ENCODE measurements around the gene TSPAN4. TPM values are rescaled to one million over a fixed set of nuclear protein-coding genes. Genes with fewer than 3 reads are reported as not detected.
A peak's percentile ranks its signal among the peaks of the same experiment; 100 is the strongest.

The TSPAN4 gene
- total RNA-seq, 1 donor from 2014 or later: 175 TPM

GRCh38 chr11:804599-804964 lies 38.1 kb upstream of the TSPAN4 start:
- H3K27me3 Mint-ChIP-seq (ENCODE audit: unreplicated experiment): no peaks in the 10 kb centered on the region
- DNase-seq (ENCODE audit: extremely low spot score, unreplicated experiment): no peak
- peak overlapping the region; percentile 18 for H3K27ac Mint-ChIP-seq (ENCODE audit: unreplicated experiment)
- TF ChIP-seq CTCF (IDR thresholded peaks at IDR 0.05): no peak
- peaks cover 19% of the 10 kb centered on the region for H3K4me1 Mint-ChIP-seq (ENCODE audit: unreplicated experiment)
- H3K4me3 Mint-ChIP-seq (ENCODE audit: unreplicated experiment): peak overlapping the region; percentile 68
- no peaks in the 10 kb centered on the region for H3K36me3 Mint-ChIP-seq (ENCODE audit: unreplicated experiment)
- no peaks in the 10 kb centered on the region for H3K9me3 Mint-ChIP-seq (ENCODE audit: unreplicated experiment)

DNA sequence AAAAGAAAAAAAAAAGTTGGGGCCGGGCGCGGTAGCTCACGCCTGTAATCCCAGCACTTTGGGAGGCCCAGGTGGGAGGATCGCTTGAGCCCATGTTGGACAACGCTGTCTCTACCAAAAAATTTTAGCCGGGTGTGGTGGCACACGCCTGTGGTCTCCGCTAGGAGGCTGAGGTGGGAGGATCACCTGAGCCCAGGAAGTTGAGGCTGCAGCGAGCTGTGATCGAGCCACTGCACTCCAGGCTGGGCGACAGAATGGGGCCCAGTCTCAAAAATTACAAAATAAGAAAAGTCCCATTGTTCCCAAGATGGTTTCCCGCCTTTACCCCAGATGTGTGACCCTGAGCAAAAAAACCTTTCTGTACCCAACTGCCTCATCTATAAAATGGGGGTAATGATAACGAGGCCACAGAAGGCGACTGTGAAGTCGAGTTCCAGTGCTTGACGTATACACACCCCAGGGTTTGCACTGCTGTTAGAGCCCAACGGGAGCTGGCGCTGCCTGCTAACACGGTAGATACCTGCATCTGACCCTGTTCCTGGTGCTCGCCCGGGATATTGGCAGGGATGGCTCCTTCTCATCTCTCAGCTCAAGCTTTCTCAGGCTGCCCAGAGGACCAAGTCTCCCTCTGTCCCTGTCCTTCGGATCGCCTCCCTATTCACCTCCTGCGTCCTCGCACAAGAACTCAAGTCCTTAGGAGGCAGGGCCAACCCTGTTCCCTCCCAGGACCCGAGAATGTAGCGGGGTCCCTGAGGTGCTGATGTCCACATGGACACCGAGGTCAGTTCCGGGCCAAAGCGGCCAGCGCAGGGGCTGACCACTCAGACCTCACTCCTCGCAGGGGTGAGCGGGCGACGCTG lies 34.0 kb upstream of the TSPAN4 start:
- H3K4me1 Mint-ChIP-seq (ENCODE audit: unreplicated experiment): peaks cover 36% of the 10 kb centered on the region
- H3K27me3 Mint-ChIP-seq (ENCODE audit: unreplicated experiment): no peaks in the 10 kb centered on the region
- H3K9me3 Mint-ChIP-seq (ENCODE audit: unreplicated experiment): no peaks in the 10 kb centered on the region
- DNase-seq (ENCODE audit: extremely low spot score, unreplicated experiment): no peak
- no peak for TF ChIP-seq CTCF (IDR thresholded peaks at IDR 0.05)
- H3K4me3 Mint-ChIP-seq (ENCODE audit: unreplicated experiment): peak overlapping the region; percentile 87
- peaks cover 9% of the 10 kb centered on the region for H3K36me3 Mint-ChIP-seq (ENCODE audit: unreplicated experiment)
- H3K27ac Mint-ChIP-seq (ENCODE audit: unreplicated experiment): peak overlapping the region; percentile 99

GRCh38 chr11:809287-810039 lies 33.2 kb upstream of the TSPAN4 start, which contains the start of gene RPLP2:
TSS of gene RPLP2 (plus strand) at chr11:809967. CDS start at chr11:810235, 268 bp downstream.
- H3K27me3 Mint-ChIP-seq (ENCODE audit: unreplicated experiment): no peaks in the 10 kb centered on the region
- H3K27ac Mint-ChIP-seq (ENCODE audit: unreplicated experiment): peak within 1 kb of the TSS; percentile 99
- peak within 1 kb of the TSS; percentile 87 for H3K4me3 Mint-ChIP-seq (ENCODE audit: unreplicated experiment)
- TF ChIP-seq CTCF (IDR thresholded peaks at IDR 0.05): no peak
- DNase-seq (ENCODE audit: extremely low spot score, unreplicated experiment): peak; percentile 98
- peaks cover 11% of the 10 kb centered on the region for H3K36me3 Mint-ChIP-seq (ENCODE audit: unreplicated experiment)
- H3K9me3 Mint-ChIP-seq (ENCODE audit: unreplicated experiment): no peaks in the 10 kb centered on the region
- peaks cover 32% of the 10 kb centered on the region for H3K4me1 Mint-ChIP-seq (ENCODE audit: unreplicated experiment)

GRCh38 chr11:810040-810567 lies 32.5 kb upstream of the TSPAN4 start:
- Mint-ChIP-seq H3K36me3 (ENCODE audit: unreplicated experiment) (peaks cover 11% of the 10 kb centered on the region), H3K4me3 (ENCODE audit: unreplicated experiment) (peak overlapping the region; percentile 87), H3K4me1 (ENCODE audit: unreplicated experiment) (peaks cover 30% of the 10 kb centered on the region), H3K9me3 (ENCODE audit: unreplicated experiment) (no peaks in the 10 kb centered on the region), H3K27me3 (ENCODE audit: unreplicated experiment) (no peaks in the 10 kb centered on the region), H3K27ac (ENCODE audit: unreplicated experiment) (peak overlapping the region; percentile 99)
- peak; percentile 7 for TF ChIP-seq CTCF (IDR thresholded peaks at IDR 0.05)
- no peak for DNase-seq (ENCODE audit: extremely low spot score, unreplicated experiment)
